CD8-positive, alpha-beta memory T cell (primary cell): ENCODE measurements around the gene C16orf96. TPM values are rescaled to one million over a fixed set of nuclear protein-coding genes. Genes with fewer than 3 reads are reported as not detected.

ENCODE experiments used
- CTCF ChIA-PET: fragments of 350-600 bp; sonication (Branson Sonifier 250); formaldehyde crosslinking; loops from one replicate; lab custom pipeline; 2021; ENCODE audit warnings: antibody characterized with exemption; lab: Charles Lee
- POLR2A ChIA-PET: fragments of 350-600 bp; sonication (Branson Sonifier 250); formaldehyde crosslinking; loops from one replicate; lab custom pipeline; 2021; ENCODE audit warnings: antibody characterized with exemption; lab: Charles Lee
- DNase-seq, 5 donors: peaks; one replicate each; pipeline versions ENCODE4 v3.0.0 to v3.0.0-alpha.2; 2020 to 2022; ENCODE audit warnings: mixed read lengths in 1 of 5
- H3K27ac ChIP-seq: one replicate; pipeline ENCODE4 v1.7.0; 2013; ENCODE audit warnings: low read depth, mild to moderate bottlenecking, low read length, moderate library complexity
- H3K27me3 ChIP-seq: 2 replicates; pipeline ENCODE4 v1.7.0; 2013; ENCODE audit warnings: low read length, mild to moderate bottlenecking; ENCODE audit not compliant: insufficient read depth, poor library complexity, severe bottlenecking
- H3K36me3 ChIP-seq: 2 replicates; pipeline ENCODE4 v1.7.0; 2013; ENCODE audit warnings: mild to moderate bottlenecking, low read length, moderate library complexity; ENCODE audit not compliant: insufficient read depth
- H3K4me1 ChIP-seq: 2 replicates; pipeline ENCODE4 v1.7.0; 2013; ENCODE audit warnings: mild to moderate bottlenecking, low read length, moderate library complexity; ENCODE audit not compliant: insufficient read depth
- H3K4me3 ChIP-seq: 2 replicates; pipeline ENCODE4 v1.7.0; 2013; ENCODE audit warnings: mild to moderate bottlenecking, low read length
- H3K9me3 ChIP-seq: 2 replicates; pipeline ENCODE4 v1.7.0; 2013; ENCODE audit warnings: mild to moderate bottlenecking, low read length
- H3K27ac Mint-ChIP-seq, 8 donors: one replicate each; pipeline ENCODE4 v1.8.0; 2020 to 2021; ENCODE audit warnings: mixed read lengths in 8 of 8, mild to moderate bottlenecking in 6 of 8, inconsistent platforms in 3 of 8, moderate library complexity in 3 of 8
- H3K27me3 Mint-ChIP-seq, 2 donors: one replicate each; pipeline ENCODE4 v1.8.0; 2020 to 2021; ENCODE audit warnings: mixed read lengths in 2 of 2, mild to moderate bottlenecking in 1 of 2, moderate library complexity in 1 of 2
- H3K36me3 Mint-ChIP-seq, 3 donors: one replicate each; pipeline ENCODE4 v1.8.0; 2020 to 2021; ENCODE audit warnings: mixed read lengths in 3 of 3, inconsistent platforms in 1 of 3, mild to moderate bottlenecking in 1 of 3
- H3K4me1 Mint-ChIP-seq, 3 donors: one replicate each; pipeline ENCODE4 v1.8.0; 2020 to 2021; ENCODE audit warnings: mixed read lengths in 3 of 3, inconsistent platforms in 1 of 3, mild to moderate bottlenecking in 1 of 3
- H3K4me3 Mint-ChIP-seq, 7 donors: one replicate each; pipeline ENCODE4 v1.8.0; 2020 to 2021; ENCODE audit warnings: mixed read lengths in 7 of 7, mild to moderate bottlenecking in 6 of 7, moderate library complexity in 4 of 7, inconsistent platforms in 2 of 7
- H3K9me3 Mint-ChIP-seq, 5 donors: one replicate each; pipeline ENCODE4 v1.8.0; 2020 to 2022; ENCODE audit warnings: mixed read lengths in 5 of 5, mild to moderate bottlenecking in 3 of 5, moderate library complexity in 2 of 5, inconsistent platforms in 1 of 5
- polyA plus RNA-seq: library from polyadenylated mRNA; unstranded; fragments of 300-500 nt; fragmentation: Illumina TruSeq; gene quantifications from one replicate; pipeline ENCODE4 v1.2.3, GENCODE V29; 2021
- total RNA-seq, 2 experiments: library from RNA; stranded (reverse); gene quantifications; one replicate each; pipeline ENCODE4 v1.2.3, GENCODE V29; 2021

C16orf96 gene
- total and polyA plus RNA-seq, 3 experiments from 2014 or later = 0.05 to 0.11 (median 0.07) TPM

- no peaks in the 10 kb centered on the region for H3K27me3 ChIP-seq
- POLR2A ChIA-PET = no interaction called here
- CTCF ChIA-PET = interaction anchor here (0.9 kb wide), 1 partner anchor 27 kb away, joined by 3 read pairs; no protein-coding TSS in a partner anchor
- no peak overlapping the region for H3K4me3 ChIP-seq
- no peaks in the 10 kb centered on the region for H3K36me3 ChIP-seq
- no peak overlapping the region for H3K27ac ChIP-seq
- Mint-ChIP-seq H3K9me3 (no peaks in the 10 kb centered on the region), H3K4me1 (peaks cover 20 to 42% (median 27%) of the 10 kb centered on the region in 3 donors), H3K4me3 (peak overlapping the region in 6 of 7 donors; percentile 32 to 80 (median 43)), H3K27ac (peak overlapping the region in 2 of 8 donors; percentile 52 to 74), H3K27me3 (no peaks in the 10 kb centered on the region), H3K36me3 (peaks cover 0 to 21% (median 0%) of the 10 kb centered on the region in 3 donors)
- DNase-seq = no peak
- H3K4me1 ChIP-seq = peaks cover 34% of the 10 kb centered on the region
- H3K9me3 ChIP-seq = no peaks in the 10 kb centered on the region
Observed at GRCh38 chr16:4612474-4612931, 56.4 kb downstream of the C16orf96 start.

- Mint-ChIP-seq H3K36me3 (peaks cover 0 to 15% (median 0%) of the 10 kb centered on the region in 3 donors), H3K27ac (peak overlapping the region in 4 of 8 donors; percentile 50 to 73 (median 56)), H3K4me1 (peaks cover 20 to 48% (median 30%) of the 10 kb centered on the region in 3 donors), H3K9me3 (no peaks in the 10 kb centered on the region), H3K4me3 (peak overlapping the region; percentile 80 to 89 (median 82)), H3K27me3 (no peaks in the 10 kb centered on the region)
- peak overlapping the region; percentile 64 for H3K4me3 ChIP-seq
- H3K27me3 ChIP-seq = no peaks in the 10 kb centered on the region
- POLR2A ChIA-PET = interaction anchor here (1.5 kb wide), 1 partner anchor 11 kb away, joined by 3 read pairs; no protein-coding TSS in a partner anchor
- H3K36me3 ChIP-seq = no peaks in the 10 kb centered on the region
- peak overlapping the region; percentile 78 for H3K27ac ChIP-seq
- peaks cover 38% of the 10 kb centered on the region for H3K4me1 ChIP-seq
- no peak for DNase-seq
- CTCF ChIA-PET = interaction anchor here (0.9 kb wide), 1 partner anchor 27 kb away, joined by 3 read pairs; no protein-coding TSS in a partner anchor
- H3K9me3 ChIP-seq = no peaks in the 10 kb centered on the region
Observed at GRCh38 chr16:4612977-4613635, 57.0 kb downstream of the C16orf96 start.

- peak in 2 of 5 donors; percentile 13 to 34 for DNase-seq
- peaks cover 20 to 54% (median 30%) of the 10 kb centered on the region in 3 donors for H3K4me1 Mint-ChIP-seq
- ChIA-PET POLR2A (interaction anchor here (1.5 kb wide), 1 partner anchor 10 kb away, joined by 3 read pairs; no protein-coding TSS in a partner anchor), CTCF (interaction anchor here (0.9 to 3.0 kb wide), 2 partner anchors 10 to 28 kb away, joined by 3 to 21 read pairs; partner anchors contain the start of gene MGRN1)
- peak overlapping the region in 3 of 8 donors; percentile 52 to 73 (median 56) for H3K27ac Mint-ChIP-seq
- H3K9me3 Mint-ChIP-seq = no peaks in the 10 kb centered on the region
- peak overlapping the region; percentile 80 to 89 (median 82) for H3K4me3 Mint-ChIP-seq
- Histone ChIP-seq H3K4me1 (peaks cover 38% of the 10 kb centered on the region), H3K27ac (peak overlapping the region; percentile 78), H3K9me3 (no peaks in the 10 kb centered on the region), H3K36me3 (no peaks in the 10 kb centered on the region), H3K4me3 (peak overlapping the region; percentile 64), H3K27me3 (no peaks in the 10 kb centered on the region)
- H3K36me3 Mint-ChIP-seq = peaks cover 0 to 8% (median 0%) of the 10 kb centered on the region in 3 donors
- no peaks in the 10 kb centered on the region for H3K27me3 Mint-ChIP-seq
Observed at GRCh38 chr16:4613636-4614570, 57.8 kb downstream of the C16orf96 start.

GRCh38 chr16:4614571-4615383 lies 58.6 kb downstream of the C16orf96 start, which contains the start of gene UBALD1:
Gene UBALD1 (minus strand): TSS chr16:4614888. CDS start chr16:4614797, 91 bp downstream.
- peaks cover 38% of the 10 kb centered on the region for H3K4me1 ChIP-seq
- Mint-ChIP-seq H3K4me1 (peaks cover 20 to 54% (median 30%) of the 10 kb centered on the region in 3 donors), H3K9me3 (no peaks in the 10 kb centered on the region)

GRCh38 chr16:4615384-4616046 lies 59.4 kb downstream of the C16orf96 start:
- peaks cover 20 to 54% (median 30%) of the 10 kb centered on the region in 3 donors for H3K4me1 Mint-ChIP-seq
- H3K4me3 Mint-ChIP-seq = peak overlapping the region; percentile 88 to 97 (median 95)
- POLR2A ChIA-PET = interaction anchor here (0.5 to 2.5 kb wide), 10 partner anchors 9 to 263 kb away, joined by 3 to 18 read pairs (median 4); partner anchors contain the start of genes ANKS3, DNAAF8, HMOX2 and MGRN1
- H3K27me3 ChIP-seq = no peaks in the 10 kb centered on the region
- peaks cover 38% of the 10 kb centered on the region for H3K4me1 ChIP-seq
- H3K36me3 ChIP-seq = no peaks in the 10 kb centered on the region
- H3K27me3 Mint-ChIP-seq = no peaks in the 10 kb centered on the region
- peak overlapping the region; percentile 78 for H3K27ac ChIP-seq
- no peaks in the 10 kb centered on the region for H3K9me3 Mint-ChIP-seq
- H3K36me3 Mint-ChIP-seq = peaks cover 0 to 5% (median 0%) of the 10 kb centered on the region in 3 donors
- H3K4me3 ChIP-seq = peak overlapping the region; percentile 71
- H3K27ac Mint-ChIP-seq = peak overlapping the region; percentile 85 to 99 (median 98)
- no peaks in the 10 kb centered on the region for H3K9me3 ChIP-seq
- CTCF ChIA-PET = interaction anchor here (0.9 to 3.0 kb wide), 3 partner anchors 8 to 141 kb away, joined by 3 to 21 read pairs (median 3); partner anchors contain the start of genes MGRN1 and NMRAL1
- DNase-seq = peak in 1 of 5 donors; percentile 56

More at GRCh38 chr16:4614571-4615383, 58.6 kb downstream of the C16orf96 start, which contains the start of gene UBALD1:
- DNase-seq = peak; percentile 67 to 84 (median 72)
- CTCF ChIA-PET = interaction anchor here (3.0 kb wide), 1 partner anchor 9 kb away, joined by 21 read pairs; the partner anchor contains the start of gene MGRN1
- H3K9me3 ChIP-seq = no peaks in the 10 kb centered on the region
- H3K27ac ChIP-seq = peak within 1 kb of the TSS; percentile 78
- H3K36me3 ChIP-seq = no peaks in the 10 kb centered on the region
- no peaks in the 10 kb centered on the region for H3K27me3 ChIP-seq
- Mint-ChIP-seq H3K27me3 (no peaks in the 10 kb centered on the region), H3K27ac (peak within 1 kb of the TSS; percentile 85 to 99 (median 98)), H3K36me3 (peaks cover 0 to 5% (median 0%) of the 10 kb centered on the region in 3 donors), H3K4me3 (peak within 1 kb of the TSS; percentile 88 to 99 (median 95))
- peak within 1 kb of the TSS; percentile 71 for H3K4me3 ChIP-seq
- POLR2A ChIA-PET = interaction anchor here (1.5 to 2.5 kb wide), 2 partner anchors 9 to 10 kb away, joined by 3 to 18 read pairs; partner anchors contain the start of gene MGRN1

- Mint-ChIP-seq H3K9me3 (no peaks in the 10 kb centered on the region), H3K36me3 (peaks cover 0 to 5% (median 0%) of the 10 kb centered on the region in 3 donors), H3K27me3 (no peaks in the 10 kb centered on the region), H3K4me1 (peaks cover 20 to 49% (median 30%) of the 10 kb centered on the region in 3 donors), H3K27ac (peak overlapping the region; percentile 85 to 99 (median 98)), H3K4me3 (peak overlapping the region; percentile 88 to 97 (median 95))
- Histone ChIP-seq H3K9me3 (no peaks in the 10 kb centered on the region), H3K4me1 (peaks cover 38% of the 10 kb centered on the region), H3K27me3 (no peaks in the 10 kb centered on the region), H3K36me3 (no peaks in the 10 kb centered on the region), H3K4me3 (peak overlapping the region; percentile 77), H3K27ac (peak overlapping the region; percentile 96)
- DNase-seq = peak; percentile 98 to 100 (median 98)
- ChIA-PET POLR2A (interaction anchor here (0.6 to 2.5 kb wide), 11 partner anchors 8 to 419 kb away, joined by 3 to 18 read pairs (median 4); partner anchors contain the start of genes ANKS3, DNAAF8, HMOX2 and MGRN1), CTCF (interaction anchor here (0.8 to 3.0 kb wide), 10 partner anchors 8 to 418 kb away, joined by 3 to 21 read pairs (median 3); partner anchors contain the start of genes DNAAF8, MGRN1, NAGPA and NMRAL1)
Observed at GRCh38 chr16:4616047-4616811, 60.1 kb downstream of the C16orf96 start.
